ENCODE data around the gene ACSS2.

The ACSS2 gene

DNA sequence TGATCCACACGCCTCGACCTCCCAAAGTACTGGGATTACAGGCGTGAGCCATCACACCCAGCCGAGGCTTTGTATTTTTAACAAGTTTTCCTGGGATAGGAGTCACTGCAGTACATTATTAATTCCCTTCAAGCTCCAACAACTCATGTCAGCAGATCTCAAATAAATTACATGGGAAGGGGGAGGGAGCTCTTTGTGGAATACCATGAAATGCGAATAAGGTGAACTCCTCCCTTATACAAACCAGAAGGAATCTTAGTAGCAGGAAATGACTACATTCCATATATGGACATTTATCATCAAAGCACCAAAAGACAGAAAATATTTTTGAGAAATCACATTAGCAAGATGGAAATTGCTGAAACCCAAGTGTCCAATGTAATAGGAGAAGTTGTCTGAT lies 76.3 kb downstream of the ACSS2 start:
- DNase-seq (ENCODE audit: low read depth), result no peak
- TF ChIP-seq, protein P1, sequence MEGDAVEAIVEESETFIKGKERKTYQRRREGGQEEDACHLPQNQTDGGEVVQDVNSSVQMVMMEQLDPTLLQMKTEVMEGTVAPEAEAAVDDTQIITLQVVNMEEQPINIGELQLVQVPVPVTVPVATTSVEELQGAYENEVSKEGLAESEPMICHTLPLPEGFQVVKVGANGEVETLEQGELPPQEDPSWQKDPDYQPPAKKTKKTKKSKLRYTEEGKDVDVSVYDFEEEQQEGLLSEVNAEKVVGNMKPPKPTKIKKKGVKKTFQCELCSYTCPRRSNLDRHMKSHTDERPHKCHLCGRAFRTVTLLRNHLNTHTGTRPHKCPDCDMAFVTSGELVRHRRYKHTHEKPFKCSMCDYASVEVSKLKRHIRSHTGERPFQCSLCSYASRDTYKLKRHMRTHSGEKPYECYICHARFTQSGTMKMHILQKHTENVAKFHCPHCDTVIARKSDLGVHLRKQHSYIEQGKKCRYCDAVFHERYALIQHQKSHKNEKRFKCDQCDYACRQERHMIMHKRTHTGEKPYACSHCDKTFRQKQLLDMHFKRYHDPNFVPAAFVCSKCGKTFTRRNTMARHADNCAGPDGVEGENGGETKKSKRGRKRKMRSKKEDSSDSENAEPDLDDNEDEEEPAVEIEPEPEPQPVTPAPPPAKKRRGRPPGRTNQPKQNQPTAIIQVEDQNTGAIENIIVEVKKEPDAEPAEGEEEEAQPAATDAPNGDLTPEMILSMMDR (IDR thresholded peaks at IDR 0.05; ENCODE audit: insufficient read depth, low read depth, low read length, missing control alignments), result no peak
- H3K4me3 ChIP-seq (ENCODE audit: low read depth, low read length), result no peak overlapping the region

DNA sequence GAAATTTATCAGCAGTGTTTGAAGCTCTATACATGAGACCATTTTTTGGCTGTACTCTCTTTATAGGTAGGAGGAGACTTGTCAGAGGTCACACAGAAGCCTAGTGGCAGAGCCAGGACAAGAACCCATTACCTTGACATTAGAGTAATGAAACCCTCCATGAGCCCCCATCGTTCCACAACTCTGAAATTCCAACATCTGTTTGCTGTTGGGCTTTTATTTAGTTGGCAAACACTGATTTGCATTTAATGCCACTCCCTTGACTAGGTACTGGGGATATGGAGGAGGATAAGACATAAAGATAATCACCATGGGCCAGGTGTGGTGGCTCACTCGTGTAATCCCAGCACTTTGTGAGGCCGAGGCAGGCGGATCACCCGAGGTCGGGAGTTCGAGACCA lies 77.5 kb downstream of the ACSS2 start:
- TF ChIP-seq, protein P1 (IDR thresholded peaks at IDR 0.05; ENCODE audit: insufficient read depth, low read depth, low read length, missing control alignments), result no peak
- no peak for DNase-seq (ENCODE audit: low read depth)
- no peak overlapping the region for H3K4me3 ChIP-seq (ENCODE audit: low read depth, low read length)

GRCh38 chr20:34954904-34955230 lies 78.5 kb downstream of the ACSS2 start:
- H3K4me3 ChIP-seq (ENCODE audit: low read depth, low read length), result peak overlapping the region; percentile 96
- TF ChIP-seq, protein P1 (IDR thresholded peaks at IDR 0.05; ENCODE audit: insufficient read depth, low read depth, low read length, missing control alignments), result no peak
- no peak for DNase-seq (ENCODE audit: low read depth)

GRCh38 chr20:34955231-34956040 lies 79.0 kb downstream of the ACSS2 start, which contains the start of the genes GSS and MYH7B:
Gene GSS, minus strand, starts transcription at chr20:34955806. Its CDS starts 3,954 bp downstream, at chr20:34951852.
Gene MYH7B, plus strand, starts transcription at chr20:34955868. Its CDS starts 22,138 bp downstream, at chr20:34978006.
- H3K4me3 ChIP-seq (ENCODE audit: low read depth, low read length), result peak within 1 kb of the TSS; percentile 96
- DNase-seq (ENCODE audit: low read depth), result peak; percentile 96
- TF ChIP-seq, protein P1 (IDR thresholded peaks at IDR 0.05; ENCODE audit: insufficient read depth, low read depth, low read length, missing control alignments), result peak; percentile 47

- peak overlapping the region; percentile 96 for H3K4me3 ChIP-seq (ENCODE audit: low read depth, low read length)
- TF ChIP-seq, protein P1 (IDR thresholded peaks at IDR 0.05; ENCODE audit: insufficient read depth, low read depth, low read length, missing control alignments), result no peak
- no peak for DNase-seq (ENCODE audit: low read depth)
Observed at GRCh38 chr20:34956041-34956458, 79.6 kb downstream of the ACSS2 start.

GRCh38 chr20:34956751-34957472 lies 80.5 kb downstream of the ACSS2 start:
- no peak overlapping the region for H3K4me3 ChIP-seq (ENCODE audit: low read depth, low read length)
- TF ChIP-seq, protein P1 (IDR thresholded peaks at IDR 0.05; ENCODE audit: insufficient read depth, low read depth, low read length, missing control alignments), result no peak
- no peak for DNase-seq (ENCODE audit: low read depth)
